ENCODE measurements around the gene NTNG1. TPM values are rescaled to one million over a fixed set of nuclear protein-coding genes. Genes with fewer than 3 reads are reported as not detected.

The NTNG1 gene
- total and polyA plus RNA-seq, 10 of the 15 experiments (the other 5 are each of a cell fraction or from before 2014, with no cell fraction given): 0.18 to 2.3 (median 1.1) TPM; not detected in 1

DNA sequence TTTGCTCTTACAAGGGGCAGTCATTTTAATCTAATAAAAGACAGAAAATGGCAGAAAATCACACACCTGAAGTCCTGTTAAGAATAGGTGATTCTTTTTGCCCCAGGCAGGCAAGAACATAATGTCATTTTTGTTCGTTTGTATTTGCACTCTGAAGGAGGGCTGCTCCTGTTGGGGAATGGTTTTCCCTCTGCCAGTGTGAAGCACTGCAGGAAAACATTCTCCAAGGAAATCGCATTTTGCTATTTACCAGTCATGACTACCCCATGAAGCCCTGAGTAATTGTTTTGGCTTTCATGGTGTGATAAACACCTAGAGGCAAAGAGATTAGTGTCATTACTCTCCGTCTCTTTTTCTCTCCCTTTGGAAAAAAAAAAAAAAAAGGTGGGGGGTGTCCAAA is 345.5 kb downstream of the NTNG1 start:
- no peak overlapping the region for H3K4me3 ChIP-seq
- WGBS (ENCODE audit: insufficient coverage, insufficient replicate concordance, low lambda C conversion rate, missing lambda C conversion rate): 4% methylated on average over 2 of the region's 3 CpGs
- FAIRE-seq (no peak), ATAC-seq (no peak), DNase-seq (ENCODE audit: low read depth, low spot score) (no peak)
- H3K27ac ChIP-seq (ENCODE audit: control insufficient read depth, insufficient read depth): no peak overlapping the region
- no peaks in the 10 kb centered on the region for H3K9me3 ChIP-seq (replicated peaks; ENCODE audit: control insufficient read depth, insufficient read depth, low read length)
- H3K4me2 ChIP-seq (ENCODE audit: control insufficient read depth, insufficient read depth): no peak overlapping the region
- RAD21 ChIA-PET (ENCODE audit: unreplicated experiment): no interaction called here
- BruUV-seq (replicated peaks): no TSS peak
- peaks cover 0 to 3% of the 10 kb centered on the region in 2 experiments; a peak in 1 of 4 replicates for H3K27me3 ChIP-seq (replicated peaks in 1 of 2; ENCODE audit: control insufficient read depth in 2 of 2, insufficient read depth in 2 of 2, low read length in 1 of 2)
- no peaks in the 10 kb centered on the region for H3K79me2 ChIP-seq (ENCODE audit: control insufficient read depth, insufficient read depth, low read length)
- SMC1A ChIA-PET (ENCODE audit: uncharacterized antibody, unreplicated experiment): interaction anchor here (1.0 to 2.5 kb wide), 4 partner anchors 11 to 56 kb away, joined by 3 to 8 read pairs (median 6); no protein-coding TSS in a partner anchor
- POLR2A ChIA-PET: no interaction called here
- H4K20me1 ChIP-seq (ENCODE audit: control insufficient read depth, insufficient read depth): no peaks in the 10 kb centered on the region
- no peak overlapping the region for H3K9ac ChIP-seq (ENCODE audit: control insufficient read depth, insufficient read depth, low read length)
- CTCF ChIA-PET: interaction anchor here (0.7 to 1.3 kb wide), 3 partner anchors 9 to 209 kb away, joined by 3 to 5 read pairs (median 3); no protein-coding TSS in a partner anchor
- H3K4me1 ChIP-seq (ENCODE audit: control insufficient read depth, insufficient read depth, low read length): no peaks in the 10 kb centered on the region
- intact Hi-C loops (cut with micrococcal nuclease; ENCODE audit: unreplicated experiment): no loop called here
- no peaks in the 10 kb centered on the region for H3K36me3 ChIP-seq (ENCODE audit: control insufficient read depth in 2 of 2, insufficient read depth in 2 of 2, low read length in 1 of 2)
- H2AFZ ChIP-seq (ENCODE audit: control insufficient read depth, low read depth, low read length): no peak overlapping the region
- in situ Hi-C loops (cut with MboI): no loop called here
- TF ChIP-seq RCOR1 (conservative IDR thresholded peaks at IDR 0.05; ENCODE audit: low read depth, low read length) (no peak), SUPT20H (IDR thresholded peaks at IDR 0.05; ENCODE audit: borderline replicate concordance, control insufficient read depth, low read depth, low read length) (no peak), BCL11A (IDR thresholded peaks at IDR 0.05; ENCODE audit: low read depth, low read length) (no peak), ZNF274 (IDR thresholded peaks at IDR 0.05; ENCODE audit: insufficient read depth, insufficient read length) (no peak), DPF2 (IDR thresholded peaks at IDR 0.05) (no peak), CHD1 (IDR thresholded peaks at IDR 0.05; ENCODE audit: low read depth, low read length) (no peak), JUND (IDR thresholded peaks at IDR 0.05; ENCODE audit: low read depth, low read length) (no peak), BRCA1 (IDR thresholded peaks at IDR 0.05; ENCODE audit: low read depth, low read length) (no peak), PAX5 (IDR thresholded peaks at IDR 0.05; ENCODE audit: borderline replicate concordance, low read depth, low read length) (no peak), EGR1 (IDR thresholded peaks at IDR 0.05; ENCODE audit: borderline replicate concordance in 1 of 2, low read depth in 2 of 2, low read length in 2 of 2) (no peak), RFX5 (IDR thresholded peaks at IDR 0.05; ENCODE audit: low read depth, low read length) (no peak), BMI1 (IDR thresholded peaks at IDR 0.05; ENCODE audit: borderline replicate concordance) (no peak), SMAD5 (IDR thresholded peaks at IDR 0.05; ENCODE audit: low read depth) (no peak), KDM1A (IDR thresholded peaks at IDR 0.05; ENCODE audit: borderline replicate concordance) (no peak), RBBP5 (conservative IDR thresholded peaks at IDR 0.05) (no peak)
- TF ChIP-seq, protein P1, sequence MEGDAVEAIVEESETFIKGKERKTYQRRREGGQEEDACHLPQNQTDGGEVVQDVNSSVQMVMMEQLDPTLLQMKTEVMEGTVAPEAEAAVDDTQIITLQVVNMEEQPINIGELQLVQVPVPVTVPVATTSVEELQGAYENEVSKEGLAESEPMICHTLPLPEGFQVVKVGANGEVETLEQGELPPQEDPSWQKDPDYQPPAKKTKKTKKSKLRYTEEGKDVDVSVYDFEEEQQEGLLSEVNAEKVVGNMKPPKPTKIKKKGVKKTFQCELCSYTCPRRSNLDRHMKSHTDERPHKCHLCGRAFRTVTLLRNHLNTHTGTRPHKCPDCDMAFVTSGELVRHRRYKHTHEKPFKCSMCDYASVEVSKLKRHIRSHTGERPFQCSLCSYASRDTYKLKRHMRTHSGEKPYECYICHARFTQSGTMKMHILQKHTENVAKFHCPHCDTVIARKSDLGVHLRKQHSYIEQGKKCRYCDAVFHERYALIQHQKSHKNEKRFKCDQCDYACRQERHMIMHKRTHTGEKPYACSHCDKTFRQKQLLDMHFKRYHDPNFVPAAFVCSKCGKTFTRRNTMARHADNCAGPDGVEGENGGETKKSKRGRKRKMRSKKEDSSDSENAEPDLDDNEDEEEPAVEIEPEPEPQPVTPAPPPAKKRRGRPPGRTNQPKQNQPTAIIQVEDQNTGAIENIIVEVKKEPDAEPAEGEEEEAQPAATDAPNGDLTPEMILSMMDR (IDR thresholded peaks at IDR 0.05 in 2 of 3, conservative IDR thresholded peaks at IDR 0.05 in 1 of 3; ENCODE audit: control insufficient read depth in 2 of 3, extremely low read depth in 1 of 3, insufficient read depth in 1 of 3, low read depth in 3 of 3, low read length in 3 of 3): no peak
- TF ChIP-seq, protein P2, sequence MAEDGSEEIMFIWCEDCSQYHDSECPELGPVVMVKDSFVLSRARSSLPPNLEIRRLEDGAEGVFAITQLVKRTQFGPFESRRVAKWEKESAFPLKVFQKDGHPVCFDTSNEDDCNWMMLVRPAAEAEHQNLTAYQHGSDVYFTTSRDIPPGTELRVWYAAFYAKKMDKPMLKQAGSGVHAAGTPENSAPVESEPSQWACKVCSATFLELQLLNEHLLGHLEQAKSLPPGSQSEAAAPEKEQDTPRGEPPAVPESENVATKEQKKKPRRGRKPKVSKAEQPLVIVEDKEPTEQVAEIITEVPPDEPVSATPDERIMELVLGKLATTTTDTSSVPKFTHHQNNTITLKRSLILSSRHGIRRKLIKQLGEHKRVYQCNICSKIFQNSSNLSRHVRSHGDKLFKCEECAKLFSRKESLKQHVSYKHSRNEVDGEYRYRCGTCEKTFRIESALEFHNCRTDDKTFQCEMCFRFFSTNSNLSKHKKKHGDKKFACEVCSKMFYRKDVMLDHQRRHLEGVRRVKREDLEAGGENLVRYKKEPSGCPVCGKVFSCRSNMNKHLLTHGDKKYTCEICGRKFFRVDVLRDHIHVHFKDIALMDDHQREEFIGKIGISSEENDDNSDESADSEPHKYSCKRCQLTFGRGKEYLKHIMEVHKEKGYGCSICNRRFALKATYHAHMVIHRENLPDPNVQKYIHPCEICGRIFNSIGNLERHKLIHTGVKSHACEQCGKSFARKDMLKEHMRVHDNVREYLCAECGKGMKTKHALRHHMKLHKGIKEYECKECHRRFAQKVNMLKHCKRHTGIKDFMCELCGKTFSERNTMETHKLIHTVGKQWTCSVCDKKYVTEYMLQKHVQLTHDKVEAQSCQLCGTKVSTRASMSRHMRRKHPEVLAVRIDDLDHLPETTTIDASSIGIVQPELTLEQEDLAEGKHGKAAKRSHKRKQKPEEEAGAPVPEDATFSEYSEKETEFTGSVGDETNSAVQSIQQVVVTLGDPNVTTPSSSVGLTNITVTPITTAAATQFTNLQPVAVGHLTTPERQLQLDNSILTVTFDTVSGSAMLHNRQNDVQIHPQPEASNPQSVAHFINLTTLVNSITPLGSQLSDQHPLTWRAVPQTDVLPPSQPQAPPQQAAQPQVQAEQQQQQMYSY (CRISPR knock-in tag; IDR thresholded peaks at IDR 0.05): no peak
